Glutamatergic neuron (in vitro differentiated cells): ENCODE data around the gene TRIM31. TPM values are rescaled to one million over a fixed set of nuclear protein-coding genes. Genes with fewer than 3 reads are reported as not detected.

Experiments
- DNase-seq: peaks from one replicate; pipeline ENCODE4 v3.0.0; 2022
- H3K27ac Mint-ChIP-seq: one replicate; pipeline ENCODE4 v1.8.0; 2020; ENCODE audit warnings: mild to moderate bottlenecking, mixed read lengths, inconsistent platforms; ENCODE audit not compliant: unreplicated experiment
- H3K27me3 Mint-ChIP-seq: one replicate; pipeline ENCODE4 v1.8.0; 2020; ENCODE audit warnings: mild to moderate bottlenecking, moderate library complexity, mixed read lengths, inconsistent platforms; ENCODE audit not compliant: unreplicated experiment
- H3K36me3 Mint-ChIP-seq: one replicate; pipeline ENCODE4 v1.8.0; 2020; ENCODE audit warnings: mild to moderate bottlenecking, mixed read lengths, inconsistent platforms; ENCODE audit not compliant: unreplicated experiment
- H3K4me1 Mint-ChIP-seq: one replicate; pipeline ENCODE4 v1.8.0; 2020; ENCODE audit warnings: mild to moderate bottlenecking, low read depth, mixed read lengths, inconsistent platforms; ENCODE audit not compliant: unreplicated experiment
- H3K4me3 Mint-ChIP-seq: one replicate; pipeline ENCODE4 v1.8.0; 2020; ENCODE audit warnings: mild to moderate bottlenecking, mixed read lengths, inconsistent platforms; ENCODE audit not compliant: unreplicated experiment
- H3K9me3 Mint-ChIP-seq: one replicate; pipeline ENCODE4 v1.8.0; 2020; ENCODE audit warnings: mild to moderate bottlenecking, moderate library complexity, mixed read lengths, inconsistent platforms; ENCODE audit not compliant: unreplicated experiment
- CTCF ChIP-seq: fragments of 200-600 bp; sonication (generic); IDR thresholded peaks from one replicate; pipeline ENCODE4 v1.5.0; 2021; ENCODE audit not compliant: partially characterized antibody, unreplicated experiment
- total RNA-seq: library from RNA; stranded (reverse); fragmentation: NEBNext Ultra II Directional; extraction: Animal tissue kit (Norgen Biotek cat#: 25700); gene quantifications from one replicate; pipeline ENCODE4 v1.2.1, GENCODE V29; 2021; ENCODE audit not compliant: unreplicated experiment

Gene TRIM31
- total RNA-seq, 1 donor from 2014 or later: not detected

- Mint-ChIP-seq H3K4me1 (peaks cover 2% of the 10 kb centered on the region), H3K4me3 (no peak overlapping the region), H3K36me3 (no peaks in the 10 kb centered on the region), H3K9me3 (peaks cover 3% of the 10 kb centered on the region), H3K27me3 (peaks cover 6% of the 10 kb centered on the region), H3K27ac (no peak overlapping the region)
- TF ChIP-seq CTCF: no peak
- DNase-seq: no peak
These were observed 39.3 kb upstream of the TRIM31 start for GRCh38 chr6:30152016-30152673.

- no peak for DNase-seq
- no peak for TF ChIP-seq CTCF
- Mint-ChIP-seq H3K36me3 (no peaks in the 10 kb centered on the region), H3K27me3 (peaks cover 6% of the 10 kb centered on the region), H3K9me3 (peaks cover 3% of the 10 kb centered on the region), H3K27ac (no peak overlapping the region), H3K4me3 (no peak overlapping the region), H3K4me1 (peaks cover 2% of the 10 kb centered on the region)
These were observed 38.7 kb upstream of the TRIM31 start for GRCh38 chr6:30151580-30151979.

- Mint-ChIP-seq H3K36me3 (no peaks in the 10 kb centered on the region), H3K27ac (no peak overlapping the region), H3K4me1 (peaks cover 3% of the 10 kb centered on the region), H3K9me3 (peaks cover 4% of the 10 kb centered on the region), H3K4me3 (no peak overlapping the region), H3K27me3 (peaks cover 5% of the 10 kb centered on the region)
- TF ChIP-seq CTCF: no peak
- no peak for DNase-seq
These were observed 37.9 kb upstream of the TRIM31 start for GRCh38 chr6:30150671-30151395.

GRCh38 chr6:30149858-30150550, 37.1 kb upstream of the TRIM31 start:
- H3K36me3 Mint-ChIP-seq: no peaks in the 10 kb centered on the region
- H3K4me1 Mint-ChIP-seq: peaks cover 6% of the 10 kb centered on the region
- no peak overlapping the region for H3K27ac Mint-ChIP-seq
- no peak for TF ChIP-seq CTCF
- peaks cover 5% of the 10 kb centered on the region for H3K27me3 Mint-ChIP-seq
- DNase-seq: no peak
- no peak overlapping the region for H3K4me3 Mint-ChIP-seq
- H3K9me3 Mint-ChIP-seq: peaks cover 5% of the 10 kb centered on the region
